A549 (cell line): ENCODE data around the gene KCNMA1.

Experiments
- CHD2 ChIP-seq: fragments of 150-350 bp; IDR thresholded peaks from 2 replicates; pipeline ENCODE4 v1.6.1; 2014; ENCODE audit warnings: low read length; ENCODE audit not compliant: partially characterized antibody
- TP53 ChIP-seq: fragments of 250-450 bp; sonication (Bioruptor Pico); IDR thresholded peaks from 2 replicates; pipeline ENCODE4 v1.5.0; 2021; ENCODE audit warnings: mild to moderate bottlenecking, moderate library complexity
- TF ChIP-seq, protein P1 (sequence below): fragments of >200 bp; sonication (Bioruptor Twin); formaldehyde crosslinking; IDR thresholded peaks from 3 replicates; pipeline ENCODE4 v1.5.1; 2016

DNA sequence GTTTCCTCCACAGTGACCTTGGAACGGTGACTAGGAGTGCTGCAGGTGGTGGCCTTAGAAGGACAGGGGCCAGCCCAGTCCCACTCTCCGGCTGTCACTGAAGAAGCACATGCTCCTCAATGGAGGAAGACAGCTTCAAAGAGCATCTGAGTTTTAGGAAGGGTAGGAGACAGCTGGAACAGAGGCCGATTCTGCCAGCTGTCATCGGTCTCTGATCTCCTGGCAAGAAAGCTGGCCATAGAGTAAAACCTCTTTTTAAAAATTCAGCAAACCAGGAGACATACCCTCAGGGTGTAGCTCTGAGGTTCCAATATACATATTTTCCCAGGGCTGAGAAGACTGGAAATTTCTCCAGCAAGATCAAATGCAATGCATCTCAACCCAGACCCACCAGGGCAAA lies 55.9 kb downstream of the KCNMA1 start:
- TF ChIP-seq TP53 (CRISPR knock-in tag): no peak
- TF ChIP-seq, protein P1, sequence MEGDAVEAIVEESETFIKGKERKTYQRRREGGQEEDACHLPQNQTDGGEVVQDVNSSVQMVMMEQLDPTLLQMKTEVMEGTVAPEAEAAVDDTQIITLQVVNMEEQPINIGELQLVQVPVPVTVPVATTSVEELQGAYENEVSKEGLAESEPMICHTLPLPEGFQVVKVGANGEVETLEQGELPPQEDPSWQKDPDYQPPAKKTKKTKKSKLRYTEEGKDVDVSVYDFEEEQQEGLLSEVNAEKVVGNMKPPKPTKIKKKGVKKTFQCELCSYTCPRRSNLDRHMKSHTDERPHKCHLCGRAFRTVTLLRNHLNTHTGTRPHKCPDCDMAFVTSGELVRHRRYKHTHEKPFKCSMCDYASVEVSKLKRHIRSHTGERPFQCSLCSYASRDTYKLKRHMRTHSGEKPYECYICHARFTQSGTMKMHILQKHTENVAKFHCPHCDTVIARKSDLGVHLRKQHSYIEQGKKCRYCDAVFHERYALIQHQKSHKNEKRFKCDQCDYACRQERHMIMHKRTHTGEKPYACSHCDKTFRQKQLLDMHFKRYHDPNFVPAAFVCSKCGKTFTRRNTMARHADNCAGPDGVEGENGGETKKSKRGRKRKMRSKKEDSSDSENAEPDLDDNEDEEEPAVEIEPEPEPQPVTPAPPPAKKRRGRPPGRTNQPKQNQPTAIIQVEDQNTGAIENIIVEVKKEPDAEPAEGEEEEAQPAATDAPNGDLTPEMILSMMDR: no peak
- no peak for TF ChIP-seq CHD2
